Measurements from ENCODE around the gene PRDM8. TPM values are rescaled to one million over a fixed set of nuclear protein-coding genes. Genes with fewer than 3 reads are reported as not detected.
A peak's percentile ranks its signal among the peaks of the same experiment; 100 is the strongest.

PRDM8 gene
- total RNA-seq, 1 experiment from 2014 or later, result not detected

- no peak for TF ChIP-seq ZNF532 (CRISPR knock-in tag; IDR thresholded peaks at IDR 0.05; ENCODE audit: borderline replicate concordance)
- TF ChIP-seq ZNF232 (CRISPR knock-in tag; IDR thresholded peaks at IDR 0.05), result no peak
- TF ChIP-seq FOXK1 (CRISPR knock-in tag; IDR thresholded peaks at IDR 0.05), result 0 out of 2 replicates have a peak, but pooled peaks have one; percentile 9
These were observed 13.9 kb upstream of the PRDM8 start (continued) for GRCh38 chr4:80183250-80184052.

- Mint-ChIP-seq H3K9me3 (peaks cover 4% of the 10 kb centered on the region), H3K4me1 (peaks cover 32% of the 10 kb centered on the region), H3K36me3 (peaks cover 4% of the 10 kb centered on the region), H3K27me3 (ENCODE audit: low read depth) (peaks cover 98% of the 10 kb centered on the region), H3K27ac (no peak overlapping the region), H3K4me3 (peak overlapping the region; percentile 83)
- ChIA-PET POLR2A (interaction anchor here (0.6 kb wide), 1 partner anchor 19 kb away, joined by 3 read pairs; no protein-coding TSS in a partner anchor), CTCF (interaction anchor here (0.6 to 3.6 kb wide), 19 partner anchors 12 to 1230 kb away, joined by 3 to 23 read pairs (median 4); partner anchors contain the start of genes ANTXR2, FGF5 and PRDM8)
- TF ChIP-seq ZNF263 (CRISPR knock-in tag; IDR thresholded peaks at IDR 0.05; ENCODE audit: low read depth), result no peak
- TF ChIP-seq ZNF416 (CRISPR knock-in tag; IDR thresholded peaks at IDR 0.05), result peak; percentile 37; the same call in 1 of the 2 replicates
- TF ChIP-seq ZBTB21 (CRISPR knock-in tag; IDR thresholded peaks at IDR 0.05; ENCODE audit: borderline replicate concordance), result no peak
- 0 out of 2 replicates have a peak, but pooled peaks have one; percentile 19 for TF ChIP-seq TEAD1 (CRISPR knock-in tag; IDR thresholded peaks at IDR 0.05)
- peak; percentile 53; the same call in 1 of the 2 replicates for TF ChIP-seq ETV6 (CRISPR knock-in tag; IDR thresholded peaks at IDR 0.05)
- TF ChIP-seq SP1 (CRISPR knock-in tag; conservative IDR thresholded peaks at IDR 0.05), result peak; percentile 49; the same call in 1 of the 2 replicates
- TF ChIP-seq HMGXB4 (CRISPR knock-in tag; IDR thresholded peaks at IDR 0.05), result peak; percentile 86
- TF ChIP-seq HMGA2 (CRISPR knock-in tag; IDR thresholded peaks at IDR 0.05), result no peak
- TF ChIP-seq, protein P1, sequence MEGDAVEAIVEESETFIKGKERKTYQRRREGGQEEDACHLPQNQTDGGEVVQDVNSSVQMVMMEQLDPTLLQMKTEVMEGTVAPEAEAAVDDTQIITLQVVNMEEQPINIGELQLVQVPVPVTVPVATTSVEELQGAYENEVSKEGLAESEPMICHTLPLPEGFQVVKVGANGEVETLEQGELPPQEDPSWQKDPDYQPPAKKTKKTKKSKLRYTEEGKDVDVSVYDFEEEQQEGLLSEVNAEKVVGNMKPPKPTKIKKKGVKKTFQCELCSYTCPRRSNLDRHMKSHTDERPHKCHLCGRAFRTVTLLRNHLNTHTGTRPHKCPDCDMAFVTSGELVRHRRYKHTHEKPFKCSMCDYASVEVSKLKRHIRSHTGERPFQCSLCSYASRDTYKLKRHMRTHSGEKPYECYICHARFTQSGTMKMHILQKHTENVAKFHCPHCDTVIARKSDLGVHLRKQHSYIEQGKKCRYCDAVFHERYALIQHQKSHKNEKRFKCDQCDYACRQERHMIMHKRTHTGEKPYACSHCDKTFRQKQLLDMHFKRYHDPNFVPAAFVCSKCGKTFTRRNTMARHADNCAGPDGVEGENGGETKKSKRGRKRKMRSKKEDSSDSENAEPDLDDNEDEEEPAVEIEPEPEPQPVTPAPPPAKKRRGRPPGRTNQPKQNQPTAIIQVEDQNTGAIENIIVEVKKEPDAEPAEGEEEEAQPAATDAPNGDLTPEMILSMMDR (IDR thresholded peaks at IDR 0.05), result peak; percentile 88
- TF ChIP-seq FOXK1 (CRISPR knock-in tag; IDR thresholded peaks at IDR 0.05), result 0 out of 2 replicates have a peak, but pooled peaks have one; percentile 30
- peak; percentile 25; the same call in 1 of the 2 replicates for TF ChIP-seq E2F5 (CRISPR knock-in tag; IDR thresholded peaks at IDR 0.05)
- TF ChIP-seq, protein P2, sequence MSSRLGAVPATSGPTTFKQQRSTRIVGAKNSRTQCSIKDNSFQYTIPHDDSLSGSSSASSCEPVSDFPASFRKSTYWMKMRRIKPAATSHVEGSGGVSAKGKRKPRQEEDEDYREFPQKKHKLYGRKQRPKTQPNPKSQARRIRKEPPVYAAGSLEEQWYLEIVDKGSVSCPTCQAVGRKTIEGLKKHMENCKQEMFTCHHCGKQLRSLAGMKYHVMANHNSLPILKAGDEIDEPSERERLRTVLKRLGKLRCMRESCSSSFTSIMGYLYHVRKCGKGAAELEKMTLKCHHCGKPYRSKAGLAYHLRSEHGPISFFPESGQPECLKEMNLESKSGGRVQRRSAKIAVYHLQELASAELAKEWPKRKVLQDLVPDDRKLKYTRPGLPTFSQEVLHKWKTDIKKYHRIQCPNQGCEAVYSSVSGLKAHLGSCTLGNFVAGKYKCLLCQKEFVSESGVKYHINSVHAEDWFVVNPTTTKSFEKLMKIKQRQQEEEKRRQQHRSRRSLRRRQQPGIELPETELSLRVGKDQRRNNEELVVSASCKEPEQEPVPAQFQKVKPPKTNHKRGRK (CRISPR knock-in tag; IDR thresholded peaks at IDR 0.05; ENCODE audit: borderline replicate concordance), result peak; percentile 91
- TF ChIP-seq OVOL2 (CRISPR knock-in tag; IDR thresholded peaks at IDR 0.05; ENCODE audit: borderline replicate concordance), result no peak
- DNase-seq (ENCODE audit: low spot score), result peak; percentile 96
- ATAC-seq, result peak; percentile 87
These were observed 13.1 kb upstream of the PRDM8 start for GRCh38 chr4:80184053-80184824.
